ENCODE results near the gene SCAMP2. TPM values are rescaled to one million over a fixed set of nuclear protein-coding genes. Genes with fewer than 3 reads are reported as not detected.
A peak's percentile ranks its signal among the peaks of the same experiment; 100 is the strongest.

Gene SCAMP2
- total and polyA plus RNA-seq, 4 donors: 51.2 to 122 (median 82.7) TPM

GRCh38 chr15:74857671-74858368, 15.3 kb downstream of the SCAMP2 start:
- Histone ChIP-seq H3K27ac (ENCODE audit: low read depth in 1 of 2, low read length in 1 of 2) (peak overlapping the region in 1 of 2 donors; percentile 33), H3K27me3 (ENCODE audit: control insufficient read depth in 3 of 3, insufficient read depth in 3 of 3, low read length in 2 of 3) (no peaks in the 10 kb centered on the region), H3K4me3 (no peak overlapping the region), H3K36me3 (ENCODE audit: control insufficient read depth in 4 of 4, insufficient read depth in 4 of 4, low read length in 4 of 4) (peaks cover 3 to 25% (median 8%) of the 10 kb centered on the region in 4 donors), H3K9me3 (ENCODE audit: control insufficient read depth in 4 of 4, insufficient read depth in 3 of 4, low read length in 3 of 4) (no peaks in the 10 kb centered on the region), H3K4me1 (ENCODE audit: control insufficient read depth in 5 of 5, insufficient read depth in 5 of 5, low read length in 5 of 5) (peaks cover 0 to 18% (median 6%) of the 10 kb centered on the region in 5 donors), H3K9ac (ENCODE audit: insufficient read depth in 1 of 2, low read length in 2 of 2) (no peak overlapping the region)
- DNase-seq (no peak), ATAC-seq (ENCODE audit: insufficient read depth, low FRiP score) (no peak)
- 64 to 71% methylated on average over 9 of the region's 9 CpGs for WGBS, 2 donors
- TF ChIP-seq CTCF (IDR thresholded peaks at IDR 0.05; ENCODE audit: control extremely low read depth, extremely low read depth): no peak

GRCh38 chr15:74857082-74857655, 16.0 kb downstream of the SCAMP2 start:
- Histone ChIP-seq H3K9me3 (ENCODE audit: control insufficient read depth in 4 of 4, insufficient read depth in 3 of 4, low read length in 3 of 4) (no peaks in the 10 kb centered on the region), H3K36me3 (ENCODE audit: control insufficient read depth in 4 of 4, insufficient read depth in 4 of 4, low read length in 4 of 4) (peaks cover 6 to 31% (median 12%) of the 10 kb centered on the region in 4 donors), H3K4me3 (no peak overlapping the region), H3K9ac (ENCODE audit: insufficient read depth in 1 of 2, low read length in 2 of 2) (no peak overlapping the region), H3K27ac (ENCODE audit: low read depth in 1 of 2, low read length in 1 of 2) (peak overlapping the region in 1 of 2 donors; percentile 35), H3K4me1 (ENCODE audit: control insufficient read depth in 5 of 5, insufficient read depth in 5 of 5, low read length in 5 of 5) (peaks cover 0 to 18% (median 6%) of the 10 kb centered on the region in 5 donors), H3K27me3 (ENCODE audit: control insufficient read depth in 3 of 3, insufficient read depth in 3 of 3, low read length in 2 of 3) (no peaks in the 10 kb centered on the region)
- TF ChIP-seq CTCF (IDR thresholded peaks at IDR 0.05; ENCODE audit: control extremely low read depth, extremely low read depth): no peak
- ATAC-seq (ENCODE audit: insufficient read depth, low FRiP score) (no peak), DNase-seq (no peak)
- WGBS, 2 donors: 55 to 57% methylated on average over 5 of the region's 5 CpGs

- H3K9ac ChIP-seq (ENCODE audit: insufficient read depth in 1 of 2, low read length in 2 of 2): no peak overlapping the region
- H3K27ac ChIP-seq (ENCODE audit: low read depth in 1 of 2, low read length in 1 of 2): no peak overlapping the region
- H3K4me1 ChIP-seq (ENCODE audit: control insufficient read depth in 5 of 5, insufficient read depth in 5 of 5, low read length in 5 of 5): peaks cover 0 to 18% (median 6%) of the 10 kb centered on the region in 5 donors
- ATAC-seq (ENCODE audit: insufficient read depth, low FRiP score) (no peak), DNase-seq (no peak)
- no peak overlapping the region for H3K4me3 ChIP-seq
- 96 to 100% methylated on average over 1 of the region's 1 CpG for WGBS, 2 donors
- no peak for TF ChIP-seq CTCF (IDR thresholded peaks at IDR 0.05; ENCODE audit: control extremely low read depth, extremely low read depth)
- no peaks in the 10 kb centered on the region for H3K27me3 ChIP-seq (ENCODE audit: control insufficient read depth in 3 of 3, insufficient read depth in 3 of 3, low read length in 2 of 3)
- H3K9me3 ChIP-seq (ENCODE audit: control insufficient read depth in 4 of 4, insufficient read depth in 3 of 4, low read length in 3 of 4): no peaks in the 10 kb centered on the region
- peaks cover 8 to 38% (median 17%) of the 10 kb centered on the region in 4 donors for H3K36me3 ChIP-seq (ENCODE audit: control insufficient read depth in 4 of 4, insufficient read depth in 4 of 4, low read length in 4 of 4)
Measured at GRCh38 chr15:74856537-74856936, 16.6 kb downstream of the SCAMP2 start.

Data from lung (tissue), 12 donors.